Endothelial cell of umbilical vein (primary cell): Measurements from ENCODE around the gene TTL. TPM values are rescaled to one million over a fixed set of nuclear protein-coding genes. Genes with fewer than 3 reads are reported as not detected.
A peak's percentile ranks its signal among the peaks of the same experiment; 100 is the strongest.

Experiments used
- BruUV-seq: library from RNA; stranded (reverse); fragments of 400-500 nt; replicated peaks from 2 replicates; lab custom pipeline; 2021; lab: Mats Ljungman, UMichigan
- CTCF ChIA-PET: fragments of 300-600, 350-600 bp; sonication (Branson Sonifier 250); formaldehyde crosslinking; loops from one replicate; lab custom pipeline; 2021; ENCODE audit warnings: antibody characterized with exemption, inconsistent platforms; lab: Charles Lee
- POLR2A ChIA-PET: fragments of 300-600, 350-600 bp; sonication (Branson Sonifier 250); formaldehyde crosslinking; loops from one replicate; lab custom pipeline; 2021; ENCODE audit warnings: antibody characterized with exemption, inconsistent platforms; lab: Charles Lee
- DNase-seq: peaks from one replicate; pipeline ENCODE4 v3.0.0-alpha.2; 2011; ENCODE audit warnings: low read depth, low spot score
- FAIRE-seq: peaks from 2 replicates; lab custom pipeline; 2011; peaks lifted over from hg19 to GRCh38; lab: Jason Lieb, UNC
- H2AFZ ChIP-seq: 2 replicates; pipeline ENCODE4 v1.6.0; 2012; ENCODE audit warnings: low read depth, low read length, control low read depth, inconsistent platforms
- H3K27ac ChIP-seq: 2 replicates; pipeline ENCODE4 v1.5.1; 2011; ENCODE audit warnings: low read depth, mild to moderate bottlenecking, control low read depth, low read length, moderate library complexity; ENCODE audit not compliant: insufficient read depth
- H3K27me3 ChIP-seq, 2 experiments: 2 replicates each; pipeline versions ENCODE4 v1.6.0 to v1.6.1; 2011; ENCODE audit warnings: low read length in 2 of 2, mixed read lengths in 1 of 2; ENCODE audit not compliant: control insufficient read depth in 2 of 2, insufficient read depth in 2 of 2
- H3K36me3 ChIP-seq, 2 experiments: 2 replicates in 1 of 2; 3 replicates in 1 of 2; pipeline ENCODE4 v1.5.1; 2011; ENCODE audit warnings: low read length in 2 of 2, mild to moderate bottlenecking in 1 of 2, moderate library complexity in 1 of 2; ENCODE audit not compliant: control insufficient read depth in 2 of 2, insufficient read depth in 2 of 2; ENCODE audit errors: extremely low read depth in 1 of 2
- H3K4me1 ChIP-seq: 3 replicates; pipeline ENCODE4 v1.5.1; 2011; ENCODE audit warnings: mild to moderate bottlenecking, low read length; ENCODE audit not compliant: control insufficient read depth, insufficient read depth; ENCODE audit errors: extremely low read depth
- H3K4me2 ChIP-seq: 2 replicates; pipeline ENCODE4 v1.6.1; 2011; ENCODE audit warnings: low read length, control low read depth, mixed read lengths; ENCODE audit not compliant: insufficient read depth
- H3K4me3 ChIP-seq, 3 experiments: fragments of 200-600 bp in 1 of 3; sonication (generic), shearing (Covaris generic) in 1 of 3; replicated peaks in 1 of 3; 2 replicates each; pipeline ENCODE4 v1.5.1; 2011 to 2016; ENCODE audit warnings: control low read depth in 3 of 3, low read length in 3 of 3, mild to moderate bottlenecking in 2 of 3, inconsistent platforms in 1 of 3, low read depth in 1 of 3, moderate library complexity in 1 of 3; ENCODE audit not compliant: insufficient read depth in 1 of 3
- H3K79me2 ChIP-seq: 2 replicates; pipeline ENCODE4 v1.6.0; 2012; ENCODE audit warnings: low read length, inconsistent platforms; ENCODE audit not compliant: control insufficient read depth, insufficient read depth
- H3K9ac ChIP-seq: replicated peaks from 2 replicates; pipeline ENCODE3; 2011; ENCODE audit warnings: low read length, control low read depth; ENCODE audit not compliant: insufficient read depth; ENCODE audit errors: extremely low read depth
- H3K9me1 ChIP-seq: replicated peaks from 3 replicates; pipeline ENCODE4 v1.6.0; 2011; ENCODE audit warnings: mild to moderate bottlenecking, low read length; ENCODE audit not compliant: control insufficient read depth, insufficient read depth; ENCODE audit errors: extremely low read depth
- H3K9me3 ChIP-seq: replicated peaks from 2 replicates; pipeline ENCODE4 v1.5.1; 2012; ENCODE audit warnings: low read length, inconsistent platforms; ENCODE audit not compliant: control insufficient read depth, insufficient read depth
- H4K20me1 ChIP-seq: replicated peaks from 2 replicates; pipeline ENCODE3; 2011; ENCODE audit warnings: mild to moderate bottlenecking, low read length; ENCODE audit not compliant: control insufficient read depth, insufficient read depth; ENCODE audit errors: extremely low read depth
- CTCF ChIP-seq, 2 donors: IDR thresholded peaks; 1 replicate in 1 of 2; 2 replicates in 1 of 2; pipeline ENCODE4 v1.5.1; 2011; ENCODE audit warnings: low read length in 2 of 2, mild to moderate bottlenecking in 2 of 2, moderate library complexity in 2 of 2, control low read depth in 1 of 2, inconsistent platforms in 1 of 2, low read depth in 1 of 2; ENCODE audit not compliant: insufficient read depth in 1 of 2; ENCODE audit errors: extremely low read depth in 1 of 2
- EZH2 ChIP-seq: IDR thresholded peaks from 2 replicates; pipeline ENCODE4 v1.6.1; 2012; ENCODE audit warnings: borderline replicate concordance, low read depth, mild to moderate bottlenecking, moderate library complexity, low read length, inconsistent platforms; ENCODE audit not compliant: severe bottlenecking
- FOS ChIP-seq: IDR thresholded peaks from 2 replicates; pipeline ENCODE4 v1.6.1; 2011; ENCODE audit warnings: mild to moderate bottlenecking, low read length, moderate library complexity, borderline replicate concordance; ENCODE audit not compliant: insufficient read depth
- GATA2 ChIP-seq: IDR thresholded peaks from 2 replicates; pipeline ENCODE4 v1.7.0; 2011; ENCODE audit warnings: low read depth, mild to moderate bottlenecking, moderate library complexity, mixed read lengths, low read length; ENCODE audit not compliant: insufficient read length, insufficient read depth
- JUN ChIP-seq: IDR thresholded peaks from 2 replicates; pipeline ENCODE4 v1.6.1; 2011; ENCODE audit warnings: borderline replicate concordance, low read depth; ENCODE audit not compliant: insufficient read length, insufficient read depth
- MYC ChIP-seq: IDR thresholded peaks from one replicate; pipeline ENCODE4 v1.6.1; 2011; ENCODE audit warnings: mild to moderate bottlenecking, low read depth, low read length
- POLR2A ChIP-seq: IDR thresholded peaks from 2 replicates; pipeline ENCODE4 v1.6.1; 2012; ENCODE audit warnings: low read depth, mild to moderate bottlenecking, control low read depth, low read length
- POLR2AphosphoS5 ChIP-seq: IDR thresholded peaks from 2 replicates; pipeline ENCODE4 v1.6.1; 2012; ENCODE audit warnings: low read depth, mild to moderate bottlenecking, control low read depth, low read length, moderate library complexity; ENCODE audit not compliant: insufficient read depth
- dilution Hi-C: fragments of 300-500 bp; cut with MboI; formaldehyde crosslinking; loops from one replicate; pipeline ENCODE4 v1.15.0; 2019; ENCODE audit warnings: low sequenced_read_pairs; ENCODE audit not compliant: extremely low pct_ligation_motif_present
- intact Hi-C: fragments of 100-400 bp; cut with micrococcal nuclease; formaldehyde crosslinking; loops from one replicate; pipeline ENCODE4 v1.10.0; 2022
- polyA plus RNA-seq, 4 experiments: library from polyadenylated mRNA; depleted of rRNA in 3 of 4; stranded (reverse) in 3 of 4; unstranded in 1 of 4; fragments of >200 nt; gene quantifications; 2 replicates each; pipeline versions ENCODE4 v1.2.1 to v1.2.3, GENCODE V29; 2011 to 2012; ENCODE audit warnings: missing spikeins in 1 of 4
- total RNA-seq: library from RNA; stranded (reverse); gene quantifications from 2 replicates; pipeline ENCODE4 v1.2.3, GENCODE V29; 2021
- TF ChIP-seq, protein P1 (sequence below): IDR thresholded peaks from 2 replicates; pipeline ENCODE4 v1.6.1; 2011; ENCODE audit not compliant: insufficient read depth, insufficient read length

TTL gene
- total and polyA plus RNA-seq, 2 donors (not counting 3 experiments of a cell fraction or from before 2014, with no cell fraction given) = 21.9 to 66.8 TPM

DNA sequence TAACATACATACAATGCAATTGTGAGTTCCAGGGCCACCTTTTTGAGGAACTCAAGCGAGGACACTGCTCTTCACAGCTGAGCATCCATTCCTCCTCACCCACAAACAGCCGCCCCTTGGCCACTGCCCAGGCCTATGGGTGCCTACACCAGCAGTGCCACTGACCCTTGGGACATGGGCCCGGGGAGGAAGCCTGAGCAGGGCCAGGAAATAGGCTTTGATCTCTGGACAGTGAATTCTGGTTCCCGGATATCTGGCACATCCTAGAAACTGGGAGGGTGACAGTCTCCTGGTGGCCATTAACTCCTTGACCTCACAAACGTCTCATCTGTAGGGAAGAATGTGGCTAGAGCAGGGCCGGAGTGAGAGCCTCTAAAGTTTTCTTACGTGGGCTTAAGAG, 5.5 kb upstream of the TTL start:
- POLR2A ChIA-PET = no interaction called here
- Histone ChIP-seq H3K27me3 (no peaks in the 10 kb centered on the region), H3K9me3 (no peaks in the 10 kb centered on the region), H3K27ac (no peak overlapping the region), H4K20me1 (no peaks in the 10 kb centered on the region), H3K4me3 (no peak overlapping the region), H2AFZ (no peak overlapping the region), H3K4me1 (no peaks in the 10 kb centered on the region), H3K79me2 (no peaks in the 10 kb centered on the region), H3K9ac (no peak overlapping the region), H3K4me2 (no peak overlapping the region), H3K9me1 (no peaks in the 10 kb centered on the region), H3K36me3 (no peaks in the 10 kb centered on the region)
- DNase-seq (no peak), FAIRE-seq (no peak)
- TF ChIP-seq JUN = no peak
- no peak for TF ChIP-seq CTCF (IDR thresholded peaks at IDR 0.05; ENCODE audit: extremely low read depth in 1 of 2, insufficient read depth in 1 of 2, low read depth in 1 of 2, low read length in 2 of 2)
- TF ChIP-seq FOS = no peak
- TF ChIP-seq MYC = no peak
- intact Hi-C loops = no loop called here
- no TSS peak for BruUV-seq
- dilution Hi-C loops = no loop called here
- CTCF ChIA-PET = no interaction called here

GRCh38 chr2:112480530-112481049, 1.4 kb upstream of the TTL start:
- no peak overlapping the region for H3K9ac ChIP-seq
- peak overlapping the region; percentile 60 for H2AFZ ChIP-seq
- H3K4me2 ChIP-seq = peak overlapping the region; percentile 62
- no peaks in the 10 kb centered on the region for H3K9me1 ChIP-seq
- no peaks in the 10 kb centered on the region for H3K9me3 ChIP-seq
- intact Hi-C loops = loop anchor here (1.0 kb wide), 3 partner anchors 63 to 246 kb away; no protein-coding TSS in a partner anchor
- TF ChIP-seq POLR2AphosphoS5 (no peak), MYC (no peak), FOS (no peak), JUN (no peak), POLR2A (no peak), GATA2 (no peak), EZH2 (no peak), CTCF (IDR thresholded peaks at IDR 0.05; ENCODE audit: extremely low read depth in 1 of 2, insufficient read depth in 1 of 2, low read depth in 1 of 2, low read length in 2 of 2) (no peak)
- TF ChIP-seq, protein P1, sequence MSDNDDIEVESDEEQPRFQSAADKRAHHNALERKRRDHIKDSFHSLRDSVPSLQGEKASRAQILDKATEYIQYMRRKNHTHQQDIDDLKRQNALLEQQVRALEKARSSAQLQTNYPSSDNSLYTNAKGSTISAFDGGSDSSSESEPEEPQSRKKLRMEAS = no peak
- DNase-seq (peak; percentile 7), FAIRE-seq (no peak)
- H3K79me2 ChIP-seq = peaks cover 26% of the 10 kb centered on the region
- ChIA-PET CTCF (interaction anchor here (0.6 to 3.4 kb wide), 12 partner anchors 9 to 247 kb away, joined by 3 to 20 read pairs (median 5); no protein-coding TSS in a partner anchor), POLR2A (interaction anchor here (0.6 kb wide), 1 partner anchor 50 kb away, joined by 3 read pairs; no protein-coding TSS in a partner anchor)
- dilution Hi-C loops = no loop called here
- BruUV-seq = no TSS peak
- H4K20me1 ChIP-seq = no peaks in the 10 kb centered on the region
- peak overlapping the region in 1 of 3 experiments; percentile 0 for H3K4me3 ChIP-seq
- H3K4me1 ChIP-seq = peaks cover 10% of the 10 kb centered on the region
- H3K27ac ChIP-seq = no peak overlapping the region
- no peaks in the 10 kb centered on the region for H3K36me3 ChIP-seq
- no peaks in the 10 kb centered on the region for H3K27me3 ChIP-seq
